Endothelial cell of umbilical vein (primary cell): ENCODE measurements around the gene EGR4.

Experiments used
- CTCF ChIP-seq, 2 donors: IDR thresholded peaks; 1 replicate in 1 of 2; 2 replicates in 1 of 2; pipeline ENCODE4 v1.5.1; 2011; ENCODE audit warnings: low read length in 2 of 2, mild to moderate bottlenecking in 2 of 2, moderate library complexity in 2 of 2, control low read depth in 1 of 2, inconsistent platforms in 1 of 2, low read depth in 1 of 2; ENCODE audit not compliant: insufficient read depth in 1 of 2; ENCODE audit errors: extremely low read depth in 1 of 2
- EZH2 ChIP-seq: IDR thresholded peaks from 2 replicates; pipeline ENCODE4 v1.6.1; 2012; ENCODE audit warnings: borderline replicate concordance, low read depth, mild to moderate bottlenecking, moderate library complexity, low read length, inconsistent platforms; ENCODE audit not compliant: severe bottlenecking
- FOS ChIP-seq: IDR thresholded peaks from 2 replicates; pipeline ENCODE4 v1.6.1; 2011; ENCODE audit warnings: mild to moderate bottlenecking, low read length, moderate library complexity, borderline replicate concordance; ENCODE audit not compliant: insufficient read depth
- MAX ChIP-seq: IDR thresholded peaks from 2 replicates; pipeline ENCODE4 v1.6.1; 2011; ENCODE audit not compliant: insufficient read depth, insufficient read length
- POLR2A ChIP-seq: IDR thresholded peaks from 2 replicates; pipeline ENCODE4 v1.6.1; 2012; ENCODE audit warnings: low read depth, mild to moderate bottlenecking, control low read depth, low read length

GRCh38 chr2:73282924-73283544 lies 10.3 kb downstream of the EGR4 start:
- no peak for TF ChIP-seq CTCF (IDR thresholded peaks at IDR 0.05; ENCODE audit: extremely low read depth in 1 of 2, insufficient read depth in 1 of 2, low read depth in 1 of 2, low read length in 2 of 2)
- no peak for TF ChIP-seq POLR2A
- no peak for TF ChIP-seq MAX
- TF ChIP-seq EZH2, result no peak
- TF ChIP-seq FOS, result no peak
